Dedifferentiated amniotic fluid mesenchymal stem cell (primary cell): Measurements from ENCODE around the gene SLC36A3.

Experiments used
- DNase-seq: peaks from one replicate; pipeline ENCODE4 v3.0.0-alpha.2; 2016; ENCODE audit errors: extremely low spot score

SLC36A3 gene

DNA sequence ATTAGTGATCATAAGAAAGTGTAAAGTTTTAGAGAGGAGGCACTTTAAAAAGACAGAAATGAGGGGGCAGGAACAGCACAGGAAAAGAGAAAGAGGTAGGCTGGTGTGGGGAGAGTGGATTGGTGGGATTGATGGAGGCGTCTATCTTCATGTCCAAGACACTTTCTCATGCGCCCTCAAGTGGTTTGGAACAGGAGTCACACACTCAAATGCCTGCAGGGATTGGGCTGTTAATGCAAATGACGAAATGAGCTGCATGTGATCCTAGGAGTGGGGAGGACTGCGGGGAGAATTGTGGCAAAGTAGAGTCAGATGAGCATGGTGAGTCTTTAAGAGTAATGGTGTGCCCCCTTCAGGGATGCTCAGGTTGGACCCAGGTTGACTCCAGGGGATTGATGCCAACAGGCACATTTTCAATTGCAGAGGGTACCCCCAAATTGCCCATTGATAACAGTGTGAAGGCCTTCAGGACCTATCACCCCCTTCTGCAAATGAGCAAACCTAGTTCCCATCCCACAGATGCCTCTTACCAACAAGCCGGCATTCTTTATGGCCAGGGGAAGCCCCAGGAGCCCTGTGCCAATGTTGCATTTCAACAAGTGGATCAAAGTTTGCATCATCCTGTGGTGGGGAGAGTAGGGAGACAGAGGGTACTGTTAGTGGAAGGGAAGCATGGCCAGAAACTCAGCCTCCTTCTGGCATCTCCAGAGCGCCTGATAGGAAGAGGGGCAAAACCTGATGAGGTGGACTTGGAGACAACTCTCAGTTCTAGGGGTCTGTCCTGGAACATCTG lies 5.3 kb downstream of the SLC36A3 start:
- peak; percentile 45 for DNase-seq

DNA sequence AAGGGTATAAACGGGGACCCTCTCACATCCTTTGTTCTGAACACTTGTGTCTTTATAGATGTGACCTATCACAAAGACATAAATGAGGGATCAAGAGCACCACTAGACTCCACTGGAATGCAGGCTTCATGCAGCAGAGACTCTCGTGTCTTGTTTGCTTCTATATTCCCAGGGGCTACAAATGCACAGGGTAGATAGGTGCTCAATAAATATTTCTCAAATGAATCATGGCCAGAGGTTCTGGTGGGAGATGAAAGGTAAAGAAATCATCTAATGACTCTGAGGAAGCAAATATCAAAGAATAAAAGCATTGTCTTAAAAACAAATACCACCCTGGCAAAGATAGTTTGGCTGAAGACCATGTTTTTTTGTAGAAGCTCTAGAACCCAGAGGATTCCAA lies 6.6 kb downstream of the SLC36A3 start:
- no peak for DNase-seq

DNA sequence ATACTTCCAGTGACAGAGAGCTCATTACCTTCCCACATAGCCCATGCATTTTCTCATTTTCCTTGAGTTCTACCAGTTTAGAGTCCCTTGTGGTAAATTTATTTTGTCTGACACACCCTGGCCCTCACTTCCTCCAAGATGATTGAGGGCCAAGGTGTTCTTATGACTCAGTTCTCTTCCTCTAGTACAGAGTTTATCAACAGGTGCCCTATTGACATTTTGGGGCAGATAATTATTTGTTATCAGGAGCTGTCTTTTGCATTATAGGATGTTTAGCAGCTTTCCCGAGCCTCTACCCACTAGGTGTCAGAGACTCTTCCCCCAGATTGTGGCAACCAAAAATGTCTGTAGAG lies 7.1 kb downstream of the SLC36A3 start:
- DNase-seq, result no peak

DNA sequence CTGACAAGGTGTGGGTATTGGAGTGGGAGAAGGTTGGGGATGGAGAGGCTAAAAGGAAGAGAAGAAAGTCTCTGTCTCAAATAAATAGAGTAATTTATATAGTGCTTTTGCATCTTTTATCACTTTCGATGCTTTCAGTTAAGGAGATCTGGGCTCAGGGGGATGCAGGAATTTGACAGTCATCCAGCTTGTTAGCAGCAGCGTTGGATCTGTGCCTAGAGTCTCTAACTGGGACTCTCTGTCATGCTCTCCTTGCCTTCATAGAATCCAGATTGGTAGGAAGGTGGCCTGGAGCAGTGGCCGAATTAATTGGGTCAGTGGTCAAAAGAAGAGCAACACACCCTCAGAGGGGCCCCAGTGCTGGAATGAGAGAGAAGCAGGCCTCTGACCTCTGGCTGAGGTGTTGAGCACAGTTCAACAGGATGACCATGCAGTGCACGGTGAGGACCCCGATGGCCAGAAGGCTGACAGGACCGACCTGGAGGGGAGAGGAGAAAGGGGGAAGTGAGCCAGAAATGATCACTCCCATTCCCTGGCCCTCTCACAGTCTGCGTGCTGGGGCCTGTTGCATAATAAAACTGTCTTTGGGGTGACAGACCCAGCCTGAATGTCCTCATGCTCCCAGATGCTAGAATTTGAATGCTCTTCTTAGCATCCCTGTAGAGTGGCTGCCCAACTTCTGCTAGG lies 7.6 kb downstream of the SLC36A3 start:
- DNase-seq, result no peak

DNA sequence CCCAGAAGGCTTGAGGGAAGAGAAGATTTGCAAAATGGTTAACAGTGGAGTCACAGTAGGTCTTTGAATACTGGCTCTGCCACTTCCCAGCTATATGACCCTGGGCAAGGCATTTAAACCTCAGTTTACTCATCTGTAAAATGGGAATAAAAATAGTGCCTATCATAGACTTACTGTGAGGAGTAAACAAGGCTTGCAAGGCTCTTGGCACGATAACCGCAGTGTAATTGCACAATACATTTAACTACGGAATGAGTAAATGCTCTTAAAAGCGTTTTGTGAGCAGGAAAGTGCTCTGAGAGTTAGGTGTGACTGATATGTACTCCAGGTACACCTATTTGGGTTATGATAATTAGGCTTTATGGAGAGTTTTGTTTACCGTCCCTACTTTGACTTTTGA lies 8.4 kb downstream of the SLC36A3 start:
- no peak for DNase-seq

DNA sequence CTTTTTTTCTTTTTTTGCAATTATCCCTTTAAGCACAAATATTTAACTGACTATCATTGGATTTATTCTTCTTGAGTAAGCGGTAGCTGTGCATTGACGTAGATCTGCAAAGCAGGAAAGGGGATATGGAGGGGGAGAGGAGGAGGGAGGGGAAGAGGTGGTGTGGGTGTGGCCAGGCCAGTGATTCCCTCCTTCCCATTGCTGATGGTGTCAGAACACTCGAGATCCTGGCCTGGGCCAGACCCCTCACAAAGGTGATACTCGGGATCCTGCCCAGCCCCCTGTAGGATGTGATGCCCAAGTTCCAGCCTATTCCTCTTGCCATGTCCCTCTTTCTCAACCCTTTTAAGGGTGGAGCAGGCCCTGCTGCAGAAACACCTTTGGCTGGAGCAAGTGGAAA lies 9.9 kb downstream of the SLC36A3 start:
- no peak for DNase-seq

DNA sequence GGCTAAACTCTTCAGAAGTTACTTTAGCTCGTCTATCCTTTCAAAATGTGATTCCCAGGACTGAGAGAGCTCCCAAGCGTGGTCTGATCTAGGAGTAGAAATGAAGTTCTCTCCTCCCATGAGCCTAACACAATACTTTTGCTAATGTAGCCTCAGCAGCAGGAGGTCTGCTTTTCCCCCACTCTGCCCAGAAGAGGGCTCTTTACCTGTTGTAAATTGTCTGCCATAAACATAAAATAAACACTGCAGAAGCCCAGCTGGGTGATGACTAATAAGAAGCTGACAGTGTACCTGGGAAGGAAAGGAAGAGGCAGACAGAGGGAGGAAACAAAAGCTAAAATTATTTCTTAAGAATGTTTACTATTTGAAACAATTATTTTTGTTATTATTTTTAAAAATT lies 15.4 kb downstream of the SLC36A3 start:
- no peak for DNase-seq

DNA sequence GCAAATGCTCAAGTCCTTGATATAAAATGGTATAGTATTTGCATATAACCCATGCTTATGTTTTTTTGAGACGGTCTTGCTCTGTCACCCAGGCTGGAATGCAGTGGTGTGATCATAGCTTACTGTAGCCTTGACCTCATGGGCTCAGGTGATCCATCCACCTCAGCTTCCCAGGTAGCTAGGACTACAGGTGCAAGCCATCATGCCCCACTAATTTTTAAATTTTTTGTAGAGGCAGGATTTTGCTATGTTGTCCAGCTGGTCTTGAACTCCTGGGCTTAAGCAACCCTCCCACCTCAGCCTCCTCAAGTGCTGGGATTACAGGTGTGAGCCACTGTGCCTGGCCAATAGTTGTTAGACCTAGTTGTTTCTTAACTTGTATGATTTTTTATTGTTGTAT lies 17.3 kb downstream of the SLC36A3 start:
- no peak for DNase-seq

DNA sequence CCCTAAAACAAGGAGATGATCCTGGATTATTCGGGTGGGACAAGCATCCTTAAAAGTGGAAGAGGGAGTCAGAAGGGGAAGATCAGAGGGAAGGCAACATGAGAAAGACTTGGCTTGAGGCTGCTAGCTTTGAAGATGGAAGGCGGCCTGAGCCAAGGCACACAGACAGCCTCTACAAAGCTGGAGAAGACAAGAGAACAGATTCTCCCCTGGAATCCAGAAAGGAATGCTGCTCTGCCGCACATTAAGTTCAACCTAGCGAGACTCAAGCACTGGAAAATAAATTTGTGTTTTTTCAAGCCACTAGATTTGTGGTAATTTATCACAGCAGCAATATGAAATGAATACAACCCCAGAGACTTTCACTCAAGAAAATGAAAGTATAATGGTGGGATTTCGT lies 17.9 kb downstream of the SLC36A3 start:
- DNase-seq, result no peak

DNA sequence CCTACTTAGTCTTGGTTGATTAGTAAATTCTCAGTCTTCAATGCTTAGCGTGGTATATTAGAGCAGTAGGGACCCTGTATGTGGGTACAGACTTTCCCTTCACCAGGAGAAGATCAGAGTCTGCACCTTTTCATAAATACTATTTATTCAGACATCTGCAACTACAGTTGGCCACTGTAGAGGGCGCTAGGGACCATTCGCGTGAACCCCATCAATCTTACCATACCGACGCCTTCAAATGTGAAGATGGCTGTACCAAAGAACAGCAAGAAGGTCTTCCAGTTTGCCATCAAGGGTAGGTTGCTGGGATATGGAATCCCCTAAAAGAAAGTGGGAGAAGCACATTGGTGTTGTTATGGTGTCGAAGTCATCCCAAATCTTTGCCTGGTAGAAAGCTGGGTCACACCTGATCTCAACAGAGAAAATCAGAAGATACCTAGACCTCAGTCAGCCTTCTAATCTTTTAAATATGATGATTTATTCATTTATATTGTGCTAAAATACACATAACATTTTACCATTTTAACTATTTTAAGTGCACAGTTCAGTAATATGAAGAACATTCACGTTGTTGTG lies 19.1 kb downstream of the SLC36A3 start:
- DNase-seq, result no peak

DNA sequence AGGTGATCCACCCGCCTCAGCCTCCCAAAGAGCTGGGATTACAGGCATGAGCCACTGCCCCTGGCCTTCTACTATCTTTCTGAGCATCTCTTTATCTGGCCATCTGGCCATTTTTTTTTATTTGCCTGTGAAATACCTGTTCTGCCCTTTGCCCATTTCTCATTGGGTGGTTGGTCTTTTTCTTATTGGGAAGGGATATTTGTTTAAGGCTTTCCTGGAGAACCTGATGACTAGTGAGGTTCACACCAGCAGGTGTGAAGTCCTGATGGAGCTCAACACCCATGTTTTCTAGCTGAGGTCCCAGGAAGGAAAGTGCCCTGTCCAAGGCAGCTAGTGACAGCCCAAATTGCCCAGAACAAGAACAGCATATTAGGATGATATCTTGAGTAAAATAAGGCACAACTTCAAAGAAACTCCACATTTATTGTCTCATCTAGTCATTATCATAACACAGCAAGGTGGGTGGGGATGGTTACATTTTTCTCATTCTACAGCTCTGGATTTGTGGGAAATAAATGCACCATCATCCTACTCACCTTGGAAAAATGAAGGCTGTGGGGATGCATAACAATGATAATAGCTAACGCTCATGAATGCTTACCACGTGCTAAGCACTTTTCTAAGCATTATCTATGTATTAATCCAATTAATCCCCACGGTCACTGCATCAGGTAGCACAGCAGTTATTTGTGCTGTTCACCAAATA lies 20.3 kb downstream of the SLC36A3 start:
- no peak for DNase-seq

DNA sequence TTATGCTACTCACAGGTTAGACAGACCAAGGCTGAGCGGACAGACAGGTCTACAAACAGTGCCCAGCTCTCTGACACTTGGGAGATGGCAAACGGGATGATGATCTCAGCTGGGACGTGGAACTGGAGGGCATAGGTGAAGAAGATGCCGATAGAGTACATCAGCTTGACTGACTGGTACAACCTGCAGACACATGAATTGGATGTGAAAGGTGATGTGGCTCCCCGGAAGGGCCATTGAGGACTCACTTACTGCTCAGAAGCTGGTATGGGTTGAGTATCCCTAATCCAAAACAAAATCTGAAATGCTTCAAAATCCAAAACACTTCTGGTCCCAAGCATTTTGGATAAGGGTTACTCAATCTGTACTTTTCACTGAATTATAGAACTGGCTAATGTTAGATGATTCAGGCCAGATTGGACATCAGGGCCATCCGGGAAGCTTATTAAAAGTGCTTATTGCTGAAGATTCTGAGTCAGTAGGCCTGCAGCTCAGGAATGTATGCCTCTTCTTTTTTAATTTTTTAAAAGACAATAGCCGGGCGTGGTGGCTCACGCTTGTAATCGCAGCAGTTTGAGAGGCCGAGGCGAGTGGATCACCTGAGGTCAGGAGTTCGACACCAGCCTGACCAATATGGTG lies 22.4 kb downstream of the SLC36A3 start:
- DNase-seq, result no peak

DNA sequence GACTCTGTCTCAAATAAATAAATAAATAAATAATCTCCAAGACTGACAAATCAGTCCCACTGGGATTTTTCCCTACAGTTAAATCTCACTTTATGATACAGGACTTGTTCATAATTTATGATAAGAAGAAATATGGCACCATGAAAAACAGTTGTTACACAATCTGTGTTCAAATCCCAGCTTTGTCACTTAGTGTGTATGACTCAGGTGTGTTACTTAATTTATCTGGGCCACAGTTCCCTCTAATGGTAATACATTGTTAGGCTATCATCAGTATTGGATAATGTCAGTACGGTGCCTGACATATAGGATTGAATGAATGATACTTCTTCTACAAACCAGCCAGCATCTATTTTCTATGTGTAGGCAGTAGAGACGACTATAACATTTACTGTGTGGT lies 23.1 kb downstream of the SLC36A3 start:
- DNase-seq, result no peak

DNA sequence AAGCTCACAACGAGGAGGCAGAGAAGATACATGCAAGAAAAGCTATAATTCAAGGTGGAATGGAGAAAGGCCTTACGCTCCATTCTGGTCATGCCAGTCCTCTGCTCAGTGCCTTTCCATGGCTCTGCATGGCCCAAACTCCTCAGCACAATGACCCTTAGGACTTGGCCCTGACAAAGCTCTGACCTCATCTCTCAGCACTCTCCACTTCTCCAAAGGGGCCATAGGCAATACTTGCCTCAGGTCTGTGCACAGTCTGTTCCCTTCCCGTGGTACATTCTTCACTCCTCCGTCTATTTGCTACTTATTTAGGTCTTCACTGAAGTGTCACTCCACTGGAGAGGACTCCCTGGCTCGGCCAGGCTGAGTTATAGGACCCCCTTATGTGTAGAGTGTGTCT lies 24.7 kb downstream of the SLC36A3 start:
- no peak for DNase-seq

DNA sequence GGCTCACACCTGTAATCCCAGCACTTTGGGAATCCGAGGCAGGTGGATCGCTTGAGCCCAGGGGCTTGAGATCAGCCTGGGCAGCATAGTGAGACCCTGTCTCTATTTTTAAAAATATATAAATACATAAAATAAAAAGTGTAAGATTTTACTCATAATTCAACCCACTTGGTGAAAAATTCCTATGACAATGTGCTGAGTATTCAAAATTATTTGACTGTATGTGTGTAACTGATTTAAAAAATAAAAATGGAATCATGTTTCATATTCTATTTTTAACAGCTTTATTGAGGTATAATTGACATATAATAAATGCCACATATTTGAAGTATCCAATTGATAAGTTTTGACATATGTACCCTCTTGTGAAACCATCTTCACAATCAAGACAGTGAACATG lies 27.8 kb downstream of the SLC36A3 start:
- no peak for DNase-seq

DNA sequence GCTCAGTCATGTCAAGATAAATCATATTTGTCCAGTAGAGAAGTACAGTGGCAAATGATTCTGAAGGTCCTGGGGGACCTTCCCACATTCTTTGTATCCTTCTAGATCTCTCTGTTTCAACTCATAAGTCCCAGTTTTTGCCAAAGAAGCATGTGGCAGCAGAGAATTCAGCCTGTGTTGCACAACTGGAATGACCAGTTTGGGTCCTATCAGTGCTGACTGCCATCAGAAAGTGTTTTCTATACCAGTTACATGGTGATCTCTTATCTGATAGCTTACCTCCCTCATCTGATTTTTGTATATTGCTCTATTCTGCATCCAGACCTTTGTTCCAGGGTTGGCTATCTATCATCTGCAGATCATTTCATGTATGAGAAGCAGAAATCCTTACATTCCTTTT lies 28.9 kb downstream of the SLC36A3 start:
- no peak for DNase-seq

DNA sequence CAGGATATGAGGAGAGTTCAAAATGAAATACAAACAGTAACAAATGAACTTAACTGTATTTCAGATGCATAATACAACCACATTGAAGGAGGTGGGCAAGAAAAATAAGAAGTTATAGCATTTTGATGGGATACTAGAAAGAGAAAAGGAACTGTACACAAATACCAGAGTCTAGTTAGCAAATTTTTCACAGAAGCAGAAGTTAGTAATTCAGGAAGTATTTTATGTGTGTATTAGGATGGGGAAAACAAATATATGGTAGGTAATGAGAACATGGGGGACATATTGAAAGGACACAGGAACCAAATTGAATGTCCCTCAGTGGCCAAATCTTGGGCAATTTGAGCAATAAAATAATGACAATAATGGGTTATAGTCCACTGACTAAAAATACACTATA lies 32.2 kb downstream of the SLC36A3 start:
- DNase-seq, result no peak

DNA sequence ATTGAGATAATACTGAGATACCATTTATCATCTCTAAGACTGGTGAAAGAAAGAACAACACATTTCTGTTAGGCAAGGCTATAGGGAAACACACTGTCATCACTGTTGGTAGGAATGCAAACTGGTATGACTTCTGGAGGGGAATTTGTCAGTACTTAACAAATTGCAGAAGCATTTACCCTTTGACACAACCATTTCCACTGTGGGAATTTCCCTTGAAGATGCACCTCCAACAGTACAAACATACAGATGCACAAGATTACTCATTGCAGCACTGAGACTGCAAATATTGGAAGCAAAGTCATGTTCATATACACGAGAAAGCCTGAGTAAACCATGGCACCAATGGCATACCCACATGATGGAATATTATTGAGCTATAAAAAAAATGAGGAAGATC lies 33.0 kb downstream of the SLC36A3 start:
- DNase-seq, result peak; percentile 20

DNA sequence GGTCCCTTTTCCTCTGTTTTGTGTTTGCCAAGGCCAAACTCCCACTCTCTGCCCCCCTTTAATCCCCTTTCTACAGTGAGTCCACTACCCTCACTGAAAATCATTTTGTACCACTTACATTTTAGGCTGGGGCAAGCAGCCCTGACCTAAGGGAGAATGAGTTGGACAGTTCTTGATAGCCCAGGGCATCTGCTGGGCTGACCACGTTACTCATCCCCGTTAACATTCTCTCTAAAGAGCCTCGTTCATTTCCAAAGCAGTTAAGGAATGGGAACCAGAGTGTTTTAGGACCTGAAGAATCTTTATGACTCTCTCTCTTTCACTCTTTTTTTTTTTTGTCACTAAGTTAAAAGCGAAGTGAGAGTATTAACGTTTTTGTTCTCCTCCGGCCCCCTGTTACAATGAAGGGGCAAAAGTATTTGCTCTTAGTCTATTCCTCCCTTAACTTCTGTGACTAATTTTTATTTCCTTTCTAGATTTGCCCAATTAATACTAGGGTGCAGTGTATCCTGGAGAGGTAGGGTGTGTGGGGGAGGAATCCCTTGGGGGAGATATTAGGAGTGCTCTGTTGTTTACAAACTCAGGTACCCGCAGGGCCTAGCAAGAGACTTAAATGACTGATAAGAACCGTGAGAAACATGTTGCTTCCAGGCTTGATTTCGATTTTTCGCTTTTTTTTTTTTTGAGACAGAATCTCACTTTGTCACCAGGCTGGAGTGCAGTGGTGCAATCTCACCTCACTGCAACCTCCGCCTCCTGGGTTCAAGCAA lies 35.9 kb downstream of the SLC36A3 start:
- no peak for DNase-seq

DNA sequence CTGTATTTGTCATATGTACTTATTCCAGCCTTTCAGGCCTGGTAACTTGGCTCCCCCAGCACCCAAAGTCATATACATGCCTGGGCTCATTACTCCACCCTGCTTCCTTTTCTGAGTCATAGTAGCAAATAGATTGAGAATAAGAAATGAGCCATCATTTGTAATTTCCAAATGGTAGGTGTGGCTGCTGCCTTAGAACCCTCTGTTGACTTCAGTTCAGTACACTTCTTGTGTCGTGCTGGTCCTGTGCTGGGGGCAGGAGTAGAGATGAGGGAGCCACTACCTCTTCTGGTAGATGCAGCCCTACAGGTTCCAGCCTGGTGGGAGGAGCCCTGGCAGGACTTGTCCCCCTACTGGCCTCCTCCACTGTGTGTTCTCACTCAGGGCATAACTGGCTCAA lies 39.5 kb downstream of the SLC36A3 start:
- no peak for DNase-seq

DNA sequence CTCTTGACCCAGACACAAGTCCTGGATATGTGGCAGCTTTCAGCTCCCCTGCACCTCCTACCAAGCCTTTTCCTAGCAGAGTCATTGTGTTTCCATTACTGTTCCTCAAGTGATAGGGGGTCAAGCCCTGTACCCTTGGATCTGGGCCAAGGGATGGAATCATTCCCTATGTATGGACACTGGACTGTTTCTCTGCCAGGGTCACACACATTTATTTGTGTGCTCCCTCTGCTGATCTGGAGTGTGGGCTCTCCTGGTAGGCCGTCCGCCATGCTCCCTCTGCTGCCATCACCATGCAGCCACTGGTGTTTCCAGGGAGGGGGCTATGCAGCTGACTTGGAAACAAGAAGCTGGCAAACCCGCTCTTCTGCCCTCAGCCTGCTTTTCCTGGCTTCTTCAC lies 41.0 kb downstream of the SLC36A3 start:
- no peak for DNase-seq
